Dermis blood vessel endothelial cell (primary cell): ENCODE results near the gene HSP90AA1. TPM values are rescaled to one million over a fixed set of nuclear protein-coding genes. Genes with fewer than 3 reads are reported as not detected.

Experiments used
- DNase-seq: peaks from one replicate; pipeline ENCODE4 v3.0.0; 2010
- total RNA-seq: library from RNA; depleted of rRNA; stranded (reverse); fragments of >200 nt; gene quantifications from 2 replicates; pipeline ENCODE4 v1.2.3, GENCODE V29; 2014

Gene HSP90AA1
- total RNA-seq, 1 donor from 2014 or later = 663 TPM

DNA sequence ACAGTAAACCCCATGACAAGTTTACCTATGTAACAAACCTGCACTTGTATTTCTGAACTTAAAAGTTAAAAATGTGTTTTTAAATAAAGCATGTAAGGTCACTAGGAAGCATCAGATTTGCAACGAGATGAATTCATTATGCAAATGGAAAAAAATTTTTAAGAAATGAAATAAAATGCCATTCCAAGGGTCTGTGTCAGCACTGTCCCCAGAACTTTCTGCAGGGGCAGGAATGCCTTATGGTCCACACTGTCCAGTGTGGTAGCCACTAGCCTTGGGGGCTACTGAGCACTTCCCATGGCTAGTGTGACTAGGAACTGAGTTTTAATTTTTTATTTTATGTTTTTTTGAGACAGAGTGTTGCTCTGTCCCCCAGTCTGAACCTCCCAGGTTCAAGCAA, 49.2 kb downstream of the HSP90AA1 start:
- no peak for DNase-seq

DNA sequence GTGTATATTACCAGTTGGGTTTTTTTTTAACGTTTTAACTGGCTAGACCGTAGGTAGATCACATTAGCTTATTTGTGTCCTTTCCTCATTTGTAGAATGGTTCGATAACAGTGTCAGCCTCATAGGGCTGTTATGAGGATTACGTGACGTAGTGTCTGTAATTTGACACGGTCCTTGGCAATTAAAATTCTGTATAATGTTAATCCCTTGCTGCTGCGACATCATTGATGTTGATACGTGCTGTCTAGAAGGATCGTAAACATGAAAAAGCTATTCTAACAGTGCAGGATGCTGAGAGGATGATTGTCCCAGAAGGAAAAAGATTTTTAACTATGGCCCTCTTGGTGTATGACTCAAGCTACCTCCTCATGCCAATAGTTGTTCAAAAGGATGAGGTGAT, 50.9 kb downstream of the HSP90AA1 start:
- no peak for DNase-seq

DNA sequence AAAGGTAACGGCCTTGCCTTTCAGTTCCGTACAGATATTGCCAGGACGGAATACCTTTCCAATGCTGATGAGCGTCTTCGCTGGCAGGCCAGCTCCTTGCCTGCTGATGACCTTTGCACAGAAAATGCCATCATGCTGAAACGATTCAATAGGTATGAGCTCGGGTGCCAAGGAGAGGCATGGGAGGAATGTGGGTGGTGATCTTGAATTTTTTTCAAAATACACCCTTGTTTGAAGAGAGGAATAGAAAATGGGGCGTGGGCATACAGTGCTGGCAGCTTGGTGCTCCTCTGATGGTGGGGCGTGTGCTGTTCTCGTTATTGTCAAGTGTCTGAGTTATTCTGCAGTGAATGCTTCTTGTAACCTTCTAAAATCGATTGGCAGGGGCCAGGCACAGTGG, 52.5 kb downstream of the HSP90AA1 start:
- no peak for DNase-seq

DNA sequence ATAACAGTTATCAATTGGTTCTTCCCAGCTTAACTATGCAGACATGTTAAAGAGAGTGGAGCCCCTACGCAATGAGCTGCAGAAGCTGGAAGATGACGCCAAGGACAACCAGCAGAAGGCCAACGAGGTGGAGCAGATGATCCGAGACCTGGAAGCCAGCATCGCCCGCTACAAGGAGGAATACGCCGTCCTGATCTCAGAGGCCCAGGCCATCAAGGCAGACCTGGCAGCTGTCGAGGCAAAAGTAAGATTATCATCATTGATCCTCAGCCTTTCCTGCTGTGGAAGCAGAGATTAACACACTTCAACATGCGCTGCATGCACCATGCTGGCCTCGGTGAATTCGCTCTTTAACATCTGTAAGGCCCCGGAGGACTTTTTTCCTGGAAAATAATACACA, 53.6 kb downstream of the HSP90AA1 start:
- DNase-seq = no peak

Other genes starting within 250 kb of the HSP90AA1 start
- gene DYNC1H1, start 122.5 kb downstream of the HSP90AA1 start, total RNA-seq = 564 and 1,322 TPM in 2 replicates
- 16.8 and 20.1 TPM in 2 replicates for gene WDR20, start 52.9 kb upstream of the HSP90AA1 start, total RNA-seq
- gene MOK, start 218.1 kb upstream of the HSP90AA1 start, total RNA-seq = 2.7 and 3.9 TPM in 2 replicates
- 5.8 and 8.0 TPM in 2 replicates for gene ZNF839, start 232.7 kb upstream of the HSP90AA1 start, total RNA-seq